ENCODE data around the gene MIS18A. TPM values are rescaled to one million over a fixed set of nuclear protein-coding genes. Genes with fewer than 3 reads are reported as not detected.
A peak's percentile ranks its signal among the peaks of the same experiment; 100 is the strongest.

MIS18A gene
- total RNA-seq, 6 experiments from 2014 or later: 1.2 to 5.1 (median 2.4) TPM

DNA sequence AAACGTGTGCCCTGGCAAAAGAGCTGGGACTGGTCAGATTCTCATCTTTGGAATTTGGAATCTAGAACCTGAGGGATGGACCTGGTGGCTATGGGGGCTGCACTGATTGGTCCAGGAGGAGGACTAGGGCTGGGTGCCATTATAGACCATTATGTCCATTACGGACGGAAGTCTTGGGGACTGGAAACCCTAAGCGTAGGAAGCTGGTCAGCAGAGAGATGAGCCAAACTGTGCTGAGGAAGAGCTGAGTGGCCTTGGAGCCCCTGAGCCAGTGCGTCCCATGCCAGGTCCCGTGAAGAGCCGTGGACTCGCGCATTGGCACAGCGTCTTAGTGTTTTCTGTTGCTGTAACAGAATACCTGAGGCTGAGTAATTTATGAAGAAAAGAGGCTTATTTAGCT is 29.8 kb upstream of the MIS18A start:
- H3K27me3 ChIP-seq: no peaks in the 10 kb centered on the region
- intact Hi-C loops (cut with DNase I): no loop called here
- peaks cover 0 to 5% (median 2%) of the 10 kb centered on the region in 4 donors for H3K36me3 ChIP-seq
- no peak for ATAC-seq
- DNase-seq: no peak
- H3K4me3 ChIP-seq: no peak overlapping the region
- H3K4me1 ChIP-seq: no peaks in the 10 kb centered on the region
- WGBS (ENCODE audit: insufficient coverage, low coverage, low lambda C conversion rate, missing lambda C conversion rate): 60% methylated on average over 1 of the region's 10 CpGs
- no peaks in the 10 kb centered on the region for H3K9me3 ChIP-seq
- TF ChIP-seq, protein P1, sequence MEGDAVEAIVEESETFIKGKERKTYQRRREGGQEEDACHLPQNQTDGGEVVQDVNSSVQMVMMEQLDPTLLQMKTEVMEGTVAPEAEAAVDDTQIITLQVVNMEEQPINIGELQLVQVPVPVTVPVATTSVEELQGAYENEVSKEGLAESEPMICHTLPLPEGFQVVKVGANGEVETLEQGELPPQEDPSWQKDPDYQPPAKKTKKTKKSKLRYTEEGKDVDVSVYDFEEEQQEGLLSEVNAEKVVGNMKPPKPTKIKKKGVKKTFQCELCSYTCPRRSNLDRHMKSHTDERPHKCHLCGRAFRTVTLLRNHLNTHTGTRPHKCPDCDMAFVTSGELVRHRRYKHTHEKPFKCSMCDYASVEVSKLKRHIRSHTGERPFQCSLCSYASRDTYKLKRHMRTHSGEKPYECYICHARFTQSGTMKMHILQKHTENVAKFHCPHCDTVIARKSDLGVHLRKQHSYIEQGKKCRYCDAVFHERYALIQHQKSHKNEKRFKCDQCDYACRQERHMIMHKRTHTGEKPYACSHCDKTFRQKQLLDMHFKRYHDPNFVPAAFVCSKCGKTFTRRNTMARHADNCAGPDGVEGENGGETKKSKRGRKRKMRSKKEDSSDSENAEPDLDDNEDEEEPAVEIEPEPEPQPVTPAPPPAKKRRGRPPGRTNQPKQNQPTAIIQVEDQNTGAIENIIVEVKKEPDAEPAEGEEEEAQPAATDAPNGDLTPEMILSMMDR (IDR thresholded peaks at IDR 0.05): no peak
- no peak for TF ChIP-seq POLR2A (IDR thresholded peaks at IDR 0.05)
- H3K27ac ChIP-seq: no peak overlapping the region

GRCh38 chr21:32307706-32308105 is 28.9 kb upstream of the MIS18A start:
- ATAC-seq (no peak), DNase-seq (no peak)
- Histone ChIP-seq H3K36me3 (peaks cover 0 to 5% (median 2%) of the 10 kb centered on the region in 4 donors), H3K27me3 (no peaks in the 10 kb centered on the region), H3K4me3 (no peak overlapping the region), H3K9me3 (no peaks in the 10 kb centered on the region), H3K27ac (no peak overlapping the region), H3K4me1 (no peaks in the 10 kb centered on the region)
- no peak for TF ChIP-seq POLR2A (IDR thresholded peaks at IDR 0.05)
- TF ChIP-seq, protein P1 (IDR thresholded peaks at IDR 0.05): no peak
- intact Hi-C loops (cut with DNase I): no loop called here
- WGBS (ENCODE audit: insufficient coverage, low coverage, low lambda C conversion rate, missing lambda C conversion rate): 100% methylated on average over 4 of the region's 4 CpGs

DNA sequence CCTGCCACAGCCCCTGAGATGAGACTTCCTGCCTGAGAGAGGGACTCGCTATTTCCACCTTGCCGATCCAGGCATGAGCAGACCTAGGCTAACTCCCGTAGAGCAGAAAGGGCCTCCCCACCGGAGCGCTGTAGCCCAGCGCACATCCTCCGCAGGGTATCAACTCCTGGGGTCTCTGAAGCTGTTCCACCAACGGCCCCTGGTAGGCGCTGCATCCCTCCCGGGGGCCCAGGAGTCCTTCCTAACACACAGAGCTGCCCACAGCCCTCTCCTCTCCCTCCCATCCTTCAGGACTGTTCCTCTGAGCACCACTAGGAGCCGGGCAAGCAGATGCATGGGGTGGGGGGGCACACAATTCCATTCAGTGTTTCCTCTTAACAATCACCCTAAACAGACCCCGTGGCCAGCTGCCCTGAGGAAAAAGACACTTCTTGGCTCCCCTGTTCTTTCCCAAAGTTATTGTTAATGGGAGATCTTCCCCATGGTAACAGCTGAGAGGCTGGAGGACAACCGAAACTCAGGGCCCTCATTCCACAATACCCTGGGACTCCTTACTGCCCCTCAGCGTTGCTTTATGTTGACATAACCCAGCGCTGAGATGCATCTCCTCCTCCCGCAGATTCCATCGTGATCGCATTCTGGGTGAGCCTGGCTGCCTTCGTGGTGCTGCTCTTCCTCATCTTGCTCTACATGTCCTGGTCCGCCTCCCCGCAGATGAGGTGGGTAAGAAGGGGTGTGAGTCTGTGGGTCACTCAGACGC is 27.4 kb upstream of the MIS18A start:
- H3K9me3 ChIP-seq: no peaks in the 10 kb centered on the region
- TF ChIP-seq POLR2A (IDR thresholded peaks at IDR 0.05): no peak
- WGBS (ENCODE audit: insufficient coverage, low coverage, low lambda C conversion rate, missing lambda C conversion rate): 72% methylated on average over 10 of the region's 22 CpGs
- H3K27me3 ChIP-seq: no peaks in the 10 kb centered on the region
- H3K36me3 ChIP-seq: no peaks in the 10 kb centered on the region
- H3K27ac ChIP-seq: no peak overlapping the region
- H3K4me1 ChIP-seq: no peaks in the 10 kb centered on the region
- no peak overlapping the region for H3K4me3 ChIP-seq
- ATAC-seq (peak in 2 of 4 donors; percentile 10 to 34), DNase-seq (no peak)
- intact Hi-C loops (cut with DNase I): no loop called here

DNA sequence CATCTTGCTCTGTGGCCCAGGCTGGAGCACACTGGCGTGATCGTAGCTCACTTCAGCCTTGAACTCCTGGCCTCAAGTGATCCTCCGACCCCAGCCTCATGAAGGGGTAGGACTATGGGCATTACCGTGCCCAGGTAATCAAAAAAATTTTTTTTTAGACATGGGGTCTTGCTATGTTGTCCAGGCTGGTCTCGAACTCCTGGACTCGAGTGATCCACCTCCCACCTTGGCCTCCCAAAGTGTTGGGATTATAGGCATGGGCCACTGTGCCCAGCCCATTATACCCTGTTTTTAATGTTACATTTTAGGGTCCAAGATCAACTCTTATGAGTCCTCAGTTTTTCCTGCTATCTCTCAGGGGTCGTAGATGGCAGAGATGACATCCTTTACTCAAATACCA is 26.1 kb upstream of the MIS18A start:
- ATAC-seq (no peak), DNase-seq (no peak)
- 96% methylated on average over 4 of the region's 7 CpGs for WGBS (ENCODE audit: insufficient coverage, low coverage, low lambda C conversion rate, missing lambda C conversion rate)
- Histone ChIP-seq H3K4me3 (no peak overlapping the region), H3K27me3 (no peaks in the 10 kb centered on the region), H3K27ac (no peak overlapping the region), H3K36me3 (no peaks in the 10 kb centered on the region), H3K4me1 (no peaks in the 10 kb centered on the region), H3K9me3 (no peaks in the 10 kb centered on the region)
- intact Hi-C loops (cut with DNase I): no loop called here
- TF ChIP-seq, protein P1 (IDR thresholded peaks at IDR 0.05): no peak
- TF ChIP-seq POLR2A (IDR thresholded peaks at IDR 0.05): no peak

- Histone ChIP-seq H3K36me3 (no peaks in the 10 kb centered on the region), H3K9me3 (no peaks in the 10 kb centered on the region), H3K4me1 (peaks cover 0 to 9% (median under 1%) of the 10 kb centered on the region in 4 donors), H3K27ac (no peak overlapping the region), H3K27me3 (no peaks in the 10 kb centered on the region), H3K4me3 (no peak overlapping the region)
- intact Hi-C loops (cut with DNase I): no loop called here
- TF ChIP-seq POLR2A (IDR thresholded peaks at IDR 0.05): no peak
- TF ChIP-seq, protein P1 (IDR thresholded peaks at IDR 0.05): no peak
- DNase-seq (no peak), ATAC-seq (no peak)
- no CpG with 5 or more reads among the region's 1 CpG for WGBS (ENCODE audit: insufficient coverage, low coverage, low lambda C conversion rate, missing lambda C conversion rate)
Measured at GRCh38 chr21:32303385-32303784, 24.5 kb upstream of the MIS18A start.
